HG03460 (cell line): Measurements from ENCODE around the gene ZNF597.
"Not testable (repeated sequence)": the region's sequence is repeated elsewhere in the genome, so short reads cannot be mapped to it uniquely, and the experiment has no call there.

Experiments
- ATAC-seq: cut with Tn5 transposase; IDR thresholded peaks from one replicate; pipeline ENCODE4 v1.9.1; 2021; ENCODE audit not compliant: unreplicated experiment

ZNF597 gene

DNA sequence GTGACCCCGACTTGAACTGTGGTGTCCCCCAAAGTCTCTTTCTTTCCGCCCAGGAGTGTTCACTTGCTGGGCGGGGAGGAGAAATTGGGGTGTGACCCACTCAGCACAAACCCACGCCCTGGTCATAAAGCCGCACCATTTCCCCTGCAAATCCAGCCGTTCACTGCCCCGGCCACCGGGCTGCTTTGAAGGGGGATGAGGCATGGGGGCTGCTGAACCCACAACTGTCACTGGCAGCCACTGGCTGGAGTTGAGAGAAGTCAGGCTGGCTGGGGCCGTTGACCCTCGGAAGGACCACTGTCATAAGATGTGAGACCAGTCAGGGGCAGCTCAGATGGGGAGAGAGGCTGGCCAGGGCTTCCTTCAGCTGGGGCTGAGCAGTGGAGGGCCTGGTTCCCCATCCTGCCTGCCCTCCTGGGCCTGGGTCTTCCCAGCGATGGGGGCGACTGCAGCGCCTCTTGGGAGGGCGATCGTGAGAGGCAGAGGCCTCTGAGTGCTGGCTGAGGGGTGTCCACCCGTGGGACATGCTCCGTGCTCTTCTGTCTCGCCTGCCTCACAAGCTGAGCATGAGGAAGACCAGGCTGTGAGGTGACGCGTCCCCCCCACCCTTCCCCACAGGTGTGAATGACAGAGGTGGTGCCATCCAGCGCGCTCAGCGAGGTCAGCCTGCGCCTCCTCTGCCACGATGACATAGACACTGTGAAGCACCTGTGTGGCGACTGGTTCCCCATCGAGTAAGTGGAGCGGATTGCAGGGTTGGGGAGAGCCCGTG lies 32.5 kb upstream of the ZNF597 start:
- ATAC-seq = no peak

- ATAC-seq = not testable (repeated sequence)
Observed at GRCh38 chr16:3474870-3475269, 31.6 kb upstream of the ZNF597 start.

GRCh38 chr16:3474136-3474779 lies 31.0 kb upstream of the ZNF597 start:
- no peak for ATAC-seq

DNA sequence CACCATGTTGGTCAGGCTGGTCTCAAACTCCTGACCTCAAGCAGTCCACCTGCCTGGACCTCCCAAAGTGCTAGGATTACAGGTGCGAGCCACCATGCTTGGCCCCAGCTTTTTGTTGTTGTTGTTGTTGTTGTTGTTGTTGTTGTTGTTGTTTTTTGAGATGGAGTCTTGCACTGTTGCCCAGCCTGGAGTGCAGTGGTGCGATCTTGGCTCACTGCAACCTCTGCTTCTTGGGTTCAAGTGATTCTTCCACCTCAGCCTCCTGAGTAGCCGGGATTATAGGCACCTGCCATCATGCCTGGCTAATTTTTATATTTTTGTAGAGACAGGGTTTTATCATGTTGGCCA lies 30.3 kb upstream of the ZNF597 start:
- ATAC-seq = not testable (repeated sequence)

DNA sequence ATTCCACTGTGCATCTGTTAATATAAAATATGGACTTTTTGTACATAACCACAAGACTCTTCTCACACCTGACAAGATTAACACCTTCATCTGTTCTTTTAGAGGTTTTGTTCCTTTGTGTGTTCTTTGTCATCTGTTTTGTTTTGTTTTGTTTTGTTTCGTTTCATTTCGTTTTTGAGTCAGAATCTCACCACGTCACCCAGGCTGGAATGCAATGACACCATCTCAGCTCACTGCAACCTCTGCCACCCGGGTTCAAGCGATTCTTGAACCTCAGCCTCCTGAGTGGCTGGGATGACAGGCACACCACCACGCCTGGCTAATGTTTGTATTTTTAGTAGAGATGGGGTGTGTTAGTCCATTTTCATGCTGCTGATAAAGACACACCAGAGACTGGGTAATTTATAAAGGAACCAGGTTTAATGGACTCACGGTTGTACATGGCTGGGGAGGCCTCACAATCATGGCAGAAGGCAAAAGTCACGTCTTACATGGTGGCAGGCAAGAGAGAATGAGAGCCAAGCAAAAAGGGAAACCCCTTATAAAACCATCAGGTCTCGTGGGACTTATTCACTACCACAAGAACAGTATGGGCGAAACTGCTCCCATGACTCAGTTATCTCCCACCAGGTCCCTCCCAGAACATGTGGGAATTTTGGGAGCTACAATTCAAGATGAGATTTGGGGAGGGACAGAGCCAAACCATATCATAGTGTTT lies 29.7 kb upstream of the ZNF597 start:
- no peak for ATAC-seq

DNA sequence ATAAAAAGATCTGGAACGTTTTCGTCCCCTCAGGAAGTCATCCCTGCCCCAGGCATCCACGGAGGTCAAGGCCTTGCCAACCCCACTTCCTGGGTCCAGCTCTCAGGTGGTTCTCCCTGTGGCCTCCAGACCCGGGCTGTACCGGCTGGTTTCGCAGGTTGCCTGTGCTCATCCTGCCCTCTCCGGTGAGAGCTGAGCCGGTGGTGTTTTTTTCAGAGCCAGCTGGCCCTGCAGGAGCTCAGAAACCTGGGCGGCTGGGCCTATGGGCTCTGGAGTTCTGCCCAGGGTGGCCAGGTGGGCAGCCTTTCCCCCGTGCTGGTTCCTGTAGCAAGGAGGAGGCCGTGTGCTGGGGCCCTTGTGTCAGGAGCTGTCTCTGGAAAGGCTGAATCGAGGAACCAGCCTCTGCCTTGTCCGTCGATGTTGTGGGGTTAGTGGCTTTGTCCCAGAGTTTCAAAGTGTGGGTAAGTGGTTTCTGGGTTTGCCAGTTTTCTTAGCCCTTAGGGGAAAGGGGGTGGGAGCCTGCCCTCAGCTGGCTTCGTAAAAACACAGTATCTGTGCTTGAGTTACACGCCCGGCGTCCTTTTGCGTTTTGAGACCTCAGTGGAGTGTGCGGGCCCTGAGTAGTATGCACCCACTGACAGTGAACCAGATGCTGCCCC lies 28.3 kb upstream of the ZNF597 start:
- no peak for ATAC-seq

DNA sequence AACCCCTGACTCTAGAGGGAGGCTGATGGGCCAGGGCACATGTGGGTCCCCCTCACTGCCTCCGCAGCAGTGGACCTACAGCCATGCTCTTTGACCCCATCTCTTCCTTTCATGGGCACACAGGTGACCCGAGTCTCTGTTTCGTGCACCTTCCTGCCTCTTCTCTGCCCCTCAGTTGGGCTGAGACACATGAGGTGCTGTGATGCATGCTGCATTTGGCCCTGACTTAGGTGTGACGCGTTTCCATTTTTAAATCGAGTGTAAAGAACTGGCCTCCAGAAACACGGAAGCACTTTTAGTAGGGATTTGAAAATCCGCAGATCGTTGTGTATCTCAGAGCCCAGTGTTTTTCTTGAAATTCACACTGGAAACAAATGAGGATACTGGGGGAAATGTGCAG lies 27.4 kb upstream of the ZNF597 start:
- no peak for ATAC-seq

GRCh38 chr16:3469736-3470135 lies 26.4 kb upstream of the ZNF597 start:
- no peak for ATAC-seq

DNA sequence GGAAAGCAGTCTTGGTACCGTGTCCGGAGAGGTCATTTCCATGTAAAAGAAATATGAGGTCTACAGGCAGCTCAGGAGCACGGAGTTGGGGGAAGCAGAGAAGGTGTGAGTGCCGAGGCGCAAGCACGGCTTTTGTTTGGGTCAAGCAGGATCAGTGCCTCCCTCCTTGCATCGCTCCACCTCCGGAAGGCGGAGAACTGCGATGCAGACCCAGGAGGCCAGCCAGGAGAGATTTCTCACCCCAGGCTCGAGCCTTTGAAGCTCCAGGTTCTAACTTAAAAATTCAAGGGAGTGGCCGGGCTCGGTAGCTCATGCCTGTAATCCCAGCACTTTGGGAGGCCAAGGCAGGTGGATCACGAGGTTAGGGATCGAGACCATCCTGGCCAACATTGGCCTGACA lies 25.2 kb upstream of the ZNF597 start:
- no peak for ATAC-seq

GRCh38 chr16:3467921-3468320 lies 24.6 kb upstream of the ZNF597 start:
- ATAC-seq = no peak

- ATAC-seq = no peak
Observed at GRCh38 chr16:3467182-3467581, 23.9 kb upstream of the ZNF597 start.

DNA sequence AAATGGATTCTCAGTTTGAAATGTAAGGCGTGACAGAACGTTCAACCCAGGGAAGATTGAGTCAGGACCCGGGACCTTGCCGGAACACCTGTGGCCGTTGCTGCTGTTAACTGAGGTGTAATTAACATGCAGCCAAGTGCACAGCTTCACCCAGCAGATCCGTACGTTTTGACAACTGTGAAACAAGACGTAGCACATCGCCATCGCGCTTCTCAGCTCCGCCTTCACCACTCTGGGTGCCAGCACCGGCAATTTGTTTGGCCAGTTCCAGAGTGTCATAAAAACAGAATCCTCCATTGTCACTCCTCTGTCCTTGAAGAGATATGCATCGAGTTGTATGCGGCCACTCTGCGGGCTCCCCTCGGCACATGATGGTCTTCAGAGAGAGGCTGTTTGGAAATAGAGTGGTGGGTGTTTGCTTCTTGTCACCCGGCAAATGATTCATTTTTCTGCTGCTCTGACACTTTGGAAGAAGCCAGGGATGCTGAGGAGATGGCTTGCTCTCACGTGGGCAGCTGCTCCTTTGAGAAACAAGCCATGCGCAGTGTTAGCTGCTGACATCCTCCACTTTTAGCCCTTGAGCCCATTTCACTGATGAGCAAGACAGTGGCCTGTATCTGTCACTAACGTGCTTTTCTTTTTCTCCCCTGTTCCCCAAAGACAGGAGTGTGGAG lies 22.7 kb upstream of the ZNF597 start:
- ATAC-seq = no peak

DNA sequence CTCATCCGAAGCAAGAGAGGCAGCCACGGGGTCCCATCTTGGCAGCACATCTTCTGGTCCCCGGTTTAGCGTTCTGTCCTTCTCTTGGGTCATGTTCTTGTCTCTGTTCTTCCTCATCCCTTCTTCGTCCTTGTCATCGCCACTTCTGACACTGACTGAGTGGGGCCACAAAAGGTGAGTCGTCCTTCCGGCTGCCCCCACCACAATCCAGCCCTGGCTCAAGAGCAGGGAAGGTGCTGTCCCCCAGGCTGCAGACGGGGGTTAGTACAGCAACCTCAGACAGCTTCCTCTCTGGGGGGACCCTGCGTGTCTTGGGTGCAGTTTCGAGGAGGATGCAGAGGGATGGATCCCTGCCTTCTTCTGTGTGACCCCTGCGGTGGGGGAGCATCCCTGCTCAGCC lies 22.0 kb upstream of the ZNF597 start:
- ATAC-seq = no peak

GRCh38 chr16:3461151-3461550 lies 17.8 kb upstream of the ZNF597 start:
- ATAC-seq = no peak

DNA sequence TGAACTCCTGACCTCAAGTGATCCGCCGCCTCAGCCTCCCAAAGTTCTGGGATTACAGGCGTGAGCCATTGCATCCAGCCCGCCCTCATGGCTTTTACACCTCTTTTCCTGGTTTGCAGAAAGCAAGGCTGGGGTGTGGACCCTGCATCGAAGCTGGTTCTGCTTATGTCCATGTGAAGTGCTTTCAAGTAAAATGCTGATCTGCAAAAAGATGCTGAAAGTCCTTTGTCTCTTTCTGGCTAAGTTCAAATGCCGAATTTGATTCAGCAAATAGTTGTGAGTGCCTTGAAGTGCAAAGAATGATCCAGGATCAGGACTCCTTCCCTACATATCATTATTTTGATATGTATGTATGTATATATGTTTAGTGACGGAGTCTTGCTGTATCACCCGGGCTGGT lies 17.3 kb upstream of the ZNF597 start:
- ATAC-seq = no peak

DNA sequence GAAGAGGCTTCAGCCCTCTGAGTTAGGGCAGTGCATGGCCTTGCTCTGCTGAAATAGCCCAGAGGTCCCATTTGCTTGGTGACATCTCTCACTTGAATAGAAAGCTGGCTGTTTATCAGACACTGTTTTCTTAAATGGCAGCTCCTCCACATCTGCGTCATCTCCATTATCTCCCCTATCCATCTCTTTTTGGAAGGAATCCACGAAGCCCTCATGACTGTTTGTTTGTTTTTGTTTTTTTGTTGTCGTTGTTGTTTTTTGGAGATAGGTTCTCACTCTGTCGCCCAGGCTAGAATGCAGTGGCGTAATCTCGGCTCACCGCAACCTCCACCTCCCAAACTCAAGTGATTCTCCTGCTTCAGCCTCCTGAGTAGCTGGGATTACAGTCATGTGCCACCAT lies 16.8 kb upstream of the ZNF597 start:
- no peak for ATAC-seq

- no peak for ATAC-seq
Observed at GRCh38 chr16:3459401-3460090, 16.2 kb upstream of the ZNF597 start.

- ATAC-seq = peak; percentile 35
Observed at GRCh38 chr16:3458852-3459361, 15.6 kb upstream of the ZNF597 start.

GRCh38 chr16:3458278-3458851 lies 15.1 kb upstream of the ZNF597 start:
- ATAC-seq = peak; percentile 6
